PC-3 (cell line): Measurements from ENCODE around the gene EPB41. TPM values are rescaled to one million over a fixed set of nuclear protein-coding genes. Genes with fewer than 3 reads are reported as not detected.

Source experiments
- ATAC-seq: fragments of 200-7000 bp; cut with Tn5 transposase; 2 replicates; pipeline ENCODE4 v1.9.1; 2020; ENCODE audit warnings: mild to moderate bottlenecking, moderate library complexity
- BruUV-seq: library from RNA; stranded (reverse); fragments of 400-500 nt; replicated peaks from 2 replicates; lab custom pipeline; 2021; lab: Mats Ljungman, UMichigan
- CTCF ChIA-PET: fragments of 300-600 bp; sonication (Branson Sonifier 250); formaldehyde crosslinking; loops from one replicate; lab custom pipeline; 2022; ENCODE audit warnings: antibody characterized with exemption; lab: Charles Lee
- POLR2A ChIA-PET: fragments of 300-600 bp; sonication (Branson Sonifier 250); formaldehyde crosslinking; loops from one replicate; lab custom pipeline; 2022; ENCODE audit warnings: antibody characterized with exemption; ENCODE audit not compliant: unreplicated experiment; lab: Charles Lee
- DNase-seq: peaks from one replicate; pipeline ENCODE4 v3.0.0-alpha.2; 2015
- H2AFZ ChIP-seq: fragments of 300-600 bp; sonication (generic); 2 replicates; pipeline ENCODE4 v1.6.0; 2016; ENCODE audit warnings: antibody characterized with exemption, low read length
- H3F3A ChIP-seq: fragments of 300-600 bp; sonication (generic); one replicate; pipeline ENCODE4 v1.6.0; 2017; ENCODE audit warnings: antibody characterized with exemption, low read length, control low read depth, mild to moderate bottlenecking; ENCODE audit not compliant: unreplicated experiment
- H3K27ac ChIP-seq: fragments of 300-600 bp; sonication (generic); 2 replicates; pipeline ENCODE4 v1.5.1; 2016; ENCODE audit warnings: mild to moderate bottlenecking, low read length
- H3K27me3 ChIP-seq: fragments of 300-600 bp; sonication (generic); 2 replicates; pipeline ENCODE4 v1.6.1; 2016; ENCODE audit warnings: low read length, mixed read lengths
- H3K36me3 ChIP-seq: fragments of 300-600 bp; sonication (generic); 2 replicates; pipeline ENCODE4 v1.6.1; 2016; ENCODE audit warnings: low read depth, mixed run types, low read length, mixed read lengths
- H3K4me1 ChIP-seq: fragments of 300-600 bp; sonication (generic); 2 replicates; pipeline ENCODE4 v1.5.1; 2016; ENCODE audit warnings: low read length; ENCODE audit not compliant: insufficient read depth
- H3K4me2 ChIP-seq: fragments of 300-600 bp; sonication (generic); 2 replicates; pipeline ENCODE4 v1.6.0; 2016; ENCODE audit warnings: low read length
- H3K4me3 ChIP-seq: fragments of 300-600 bp; sonication (generic); 2 replicates; pipeline ENCODE4 v1.5.1; 2016; ENCODE audit warnings: mild to moderate bottlenecking, low read length, mixed read lengths
- H3K79me2 ChIP-seq: fragments of 300-600 bp; sonication (generic); 2 replicates; pipeline ENCODE4 v1.6.1; 2017; ENCODE audit warnings: low read length, mixed read lengths
- H3K9ac ChIP-seq: fragments of 300-600 bp; sonication (generic); 2 replicates; pipeline ENCODE4 v1.6.0; 2016; ENCODE audit warnings: mild to moderate bottlenecking, low read length
- H3K9me2 ChIP-seq: fragments of 300-600 bp; sonication (generic); replicated peaks from 2 replicates; pipeline ENCODE4 v1.6.1; 2016; ENCODE audit warnings: mixed run types, low read length, mixed read lengths
- H3K9me3 ChIP-seq: fragments of 300-600 bp; sonication (generic); 2 replicates; pipeline ENCODE4 v1.6.1; 2016; ENCODE audit warnings: low read length, mixed read lengths
- H4K20me1 ChIP-seq: fragments of 300-600 bp; sonication (generic); 2 replicates; pipeline ENCODE4 v1.6.1; 2016; ENCODE audit warnings: low read length, mixed read lengths
- CTCF ChIP-seq: fragments of 300-600 bp; sonication (generic); conservative IDR thresholded peaks from 2 replicates; pipeline ENCODE4 v1.5.1; 2017; ENCODE audit warnings: antibody characterized with exemption, low read depth, mild to moderate bottlenecking, low read length
- EZH2 ChIP-seq: fragments of 300-600 bp; sonication (generic); IDR thresholded peaks from one replicate; pipeline ENCODE4 v1.6.1; 2017; ENCODE audit warnings: antibody characterized with exemption, mild to moderate bottlenecking, low read length; ENCODE audit not compliant: unreplicated experiment
- EZH2phosphoT487 ChIP-seq: fragments of 300-600 bp; sonication (generic); IDR thresholded peaks from 2 replicates; pipeline ENCODE4 v1.6.1; 2018; ENCODE audit warnings: mild to moderate bottlenecking, antibody characterized with exemption, low read length, borderline replicate concordance
- intact Hi-C: fragments of 100-400 bp; cut with micrococcal nuclease; formaldehyde crosslinking; loops from 2 replicates; pipeline ENCODE4 v1.9.0; 2023
- total RNA-seq: library from RNA; depleted of rRNA; stranded (reverse); fragments of >200 nt; gene quantifications from 2 replicates; pipeline ENCODE4 v1.2.3, GENCODE V29; 2014

The EPB41 gene
- total RNA-seq, 1 experiment from 2014 or later: 44.9 TPM

- CTCF ChIA-PET: no interaction called here
These were observed 180.6 kb downstream of the EPB41 start for GRCh38 chr1:29094954-29095353.

GRCh38 chr1:29096231-29096886 is 182.0 kb downstream of the EPB41 start:
- H3K9ac ChIP-seq: no peak overlapping the region
- H2AFZ ChIP-seq: no peak overlapping the region
- no peaks in the 10 kb centered on the region for H3K9me2 ChIP-seq
- ChIA-PET CTCF (no interaction called here), POLR2A (no interaction called here)
- no peaks in the 10 kb centered on the region; the same call in 1 of the 2 replicates for H3K36me3 ChIP-seq
- H3K27me3 ChIP-seq: no peaks in the 10 kb centered on the region
- H3K79me2 ChIP-seq: no peaks in the 10 kb centered on the region
- H4K20me1 ChIP-seq: no peaks in the 10 kb centered on the region
- H3K4me2 ChIP-seq: no peak overlapping the region
- no peak for TF ChIP-seq EZH2
- TF ChIP-seq CTCF: no peak
- TF ChIP-seq EZH2phosphoT487: no peak
- H3K4me1 ChIP-seq: peaks cover 21% of the 10 kb centered on the region
- intact Hi-C loops: no loop called here
- DNase-seq: peak; percentile 14
- no peak for ATAC-seq
- BruUV-seq: no TSS peak
- no peaks in the 10 kb centered on the region for H3F3A ChIP-seq
- no peak overlapping the region for H3K27ac ChIP-seq
- H3K9me3 ChIP-seq: no peaks in the 10 kb centered on the region
- no peak overlapping the region for H3K4me3 ChIP-seq

More at GRCh38 chr1:29094954-29095353, 180.6 kb downstream of the EPB41 start:
- no peaks in the 10 kb centered on the region; the same call in 1 of the 2 replicates for H3K36me3 ChIP-seq
- no peaks in the 10 kb centered on the region for H3K9me3 ChIP-seq
- no peaks in the 10 kb centered on the region for H3K27me3 ChIP-seq
- POLR2A ChIA-PET: interaction anchor here (0.6 kb wide), 1 partner anchor 1728 kb away, joined by 6 read pairs; no protein-coding TSS in a partner anchor
- no peak overlapping the region for H2AFZ ChIP-seq
- BruUV-seq: no TSS peak
- H3F3A ChIP-seq: no peaks in the 10 kb centered on the region
- H3K27ac ChIP-seq: peak overlapping the region; percentile 57
- TF ChIP-seq CTCF (no peak), EZH2 (no peak), EZH2phosphoT487 (no peak)
- H3K79me2 ChIP-seq: no peaks in the 10 kb centered on the region
- ATAC-seq: peak; percentile 84; the same call in 1 of the 2 replicates
- H3K4me1 ChIP-seq: peaks cover 21% of the 10 kb centered on the region
- intact Hi-C loops: loop anchor here (1.0 kb wide), 1 partner anchor 24 kb away; no protein-coding TSS in a partner anchor
- peak; percentile 51 for DNase-seq
- H3K9me2 ChIP-seq: no peaks in the 10 kb centered on the region
- peak overlapping the region; percentile 69 for H3K4me2 ChIP-seq
- H3K9ac ChIP-seq: no peak overlapping the region
- no peaks in the 10 kb centered on the region for H4K20me1 ChIP-seq
- H3K4me3 ChIP-seq: no peak overlapping the region

GRCh38 chr1:29099286-29099685 is 184.9 kb downstream of the EPB41 start:
- ChIA-PET CTCF (no interaction called here), POLR2A (no interaction called here)
- intact Hi-C loops: no loop called here
- ATAC-seq (no peak), DNase-seq (no peak)
- no peaks in the 10 kb centered on the region for H4K20me1 ChIP-seq
- no peak overlapping the region for H3K27ac ChIP-seq
- no TSS peak for BruUV-seq
- H3K4me1 ChIP-seq: peaks cover 16% of the 10 kb centered on the region
- no peak overlapping the region for H3K9ac ChIP-seq
- H3K4me3 ChIP-seq: no peak overlapping the region
- no peaks in the 10 kb centered on the region for H3K9me2 ChIP-seq
- no peaks in the 10 kb centered on the region for H3K27me3 ChIP-seq
- H3F3A ChIP-seq: no peaks in the 10 kb centered on the region
- no peaks in the 10 kb centered on the region for H3K9me3 ChIP-seq
- H2AFZ ChIP-seq: no peak overlapping the region
- no peak overlapping the region for H3K4me2 ChIP-seq
- no peaks in the 10 kb centered on the region for H3K79me2 ChIP-seq
- H3K36me3 ChIP-seq: no peaks in the 10 kb centered on the region; the same call in 1 of the 2 replicates
- TF ChIP-seq EZH2phosphoT487 (no peak), CTCF (no peak), EZH2 (no peak)
